Activated T-helper 1 cell treated with anti-CD3 and anti-CD28 coated beads, Interleukin-12 subunit alpha, Interleukin-12 subunit beta, Interleukin-2, Interleukin-4 antibody, amounts not matched to agents 30 ng/mL and 10 ng/mL and 1 ng/mL, durations not matched to agents 14 hours and 24 hours and 36 hours (primary cell): ENCODE data around the gene CDH4. TPM values are rescaled to one million over a fixed set of nuclear protein-coding genes. Genes with fewer than 3 reads are reported as not detected.

ENCODE experiments used
- DNase-seq: peaks from one replicate; pipeline ENCODE4 v3.0.0; 2021; ENCODE audit warnings: low spot score
- H3K27ac Mint-ChIP-seq: one replicate; pipeline ENCODE4 v1.8.0; 2021; ENCODE audit warnings: mild to moderate bottlenecking, mixed read lengths
- H3K27me3 Mint-ChIP-seq: one replicate; pipeline ENCODE4 v1.8.0; 2022; ENCODE audit warnings: mild to moderate bottlenecking, moderate library complexity, mixed read lengths; ENCODE audit not compliant: insufficient read depth
- H3K36me3 Mint-ChIP-seq: one replicate; pipeline ENCODE4 v1.8.0; 2021; ENCODE audit warnings: low read depth, mixed read lengths
- H3K4me1 Mint-ChIP-seq: one replicate; pipeline ENCODE4 v1.8.0; 2021; ENCODE audit warnings: low read depth, mixed read lengths
- H3K4me3 Mint-ChIP-seq: one replicate; pipeline ENCODE4 v1.8.0; 2021; ENCODE audit warnings: mild to moderate bottlenecking, moderate library complexity, mixed read lengths
- H3K9me3 Mint-ChIP-seq: one replicate; pipeline ENCODE4 v1.8.0; 2021; ENCODE audit warnings: mixed read lengths
- intact Hi-C: fragments of 100-400 bp; cut with micrococcal nuclease; formaldehyde crosslinking; loops from one replicate; pipeline ENCODE4 v1.15.1; 2024
- total RNA-seq: library from RNA; stranded (reverse); gene quantifications from 2 replicates; pipeline ENCODE4 v1.2.3, GENCODE V29; 2022

Gene CDH4
- total RNA-seq, 1 donor from 2014 or later, result not detected

- no peaks in the 10 kb centered on the region for H3K4me1 Mint-ChIP-seq
- H3K27me3 Mint-ChIP-seq, result no peaks in the 10 kb centered on the region
- intact Hi-C loops, result no loop called here
- H3K4me3 Mint-ChIP-seq, result no peak overlapping the region
- H3K9me3 Mint-ChIP-seq, result no peaks in the 10 kb centered on the region
- H3K36me3 Mint-ChIP-seq, result no peaks in the 10 kb centered on the region
- H3K27ac Mint-ChIP-seq, result no peak overlapping the region
- no peak for DNase-seq
These were observed 563.6 kb downstream of the CDH4 start for GRCh38 chr20:61815678-61816077.

GRCh38 chr20:61816606-61817460 is 564.8 kb downstream of the CDH4 start:
- no peak overlapping the region for H3K4me3 Mint-ChIP-seq
- no peak overlapping the region for H3K27ac Mint-ChIP-seq
- H3K4me1 Mint-ChIP-seq, result no peaks in the 10 kb centered on the region
- no peaks in the 10 kb centered on the region for H3K36me3 Mint-ChIP-seq
- intact Hi-C loops, result no loop called here
- no peaks in the 10 kb centered on the region for H3K27me3 Mint-ChIP-seq
- no peak for DNase-seq
- H3K9me3 Mint-ChIP-seq, result no peaks in the 10 kb centered on the region

- no peak for DNase-seq
- no peaks in the 10 kb centered on the region for H3K4me1 Mint-ChIP-seq
- no peaks in the 10 kb centered on the region for H3K36me3 Mint-ChIP-seq
- peaks cover 7% of the 10 kb centered on the region for H3K9me3 Mint-ChIP-seq
- no peak overlapping the region for H3K27ac Mint-ChIP-seq
- intact Hi-C loops, result no loop called here
- H3K27me3 Mint-ChIP-seq, result no peaks in the 10 kb centered on the region
- H3K4me3 Mint-ChIP-seq, result no peak overlapping the region
These were observed 565.5 kb downstream of the CDH4 start for GRCh38 chr20:61817575-61817974.

GRCh38 chr20:61818746-61819573 is 566.9 kb downstream of the CDH4 start:
- Mint-ChIP-seq H3K27me3 (no peaks in the 10 kb centered on the region), H3K9me3 (peaks cover 11% of the 10 kb centered on the region), H3K36me3 (no peaks in the 10 kb centered on the region), H3K27ac (no peak overlapping the region), H3K4me3 (no peak overlapping the region), H3K4me1 (no peaks in the 10 kb centered on the region)
- no peak for DNase-seq
- intact Hi-C loops, result no loop called here

- no peak overlapping the region for H3K27ac Mint-ChIP-seq
- intact Hi-C loops, result no loop called here
- no peaks in the 10 kb centered on the region for H3K27me3 Mint-ChIP-seq
- H3K36me3 Mint-ChIP-seq, result no peaks in the 10 kb centered on the region
- H3K4me3 Mint-ChIP-seq, result no peak overlapping the region
- H3K4me1 Mint-ChIP-seq, result no peaks in the 10 kb centered on the region
- peaks cover 11% of the 10 kb centered on the region for H3K9me3 Mint-ChIP-seq
- no peak for DNase-seq
These were observed 567.4 kb downstream of the CDH4 start for GRCh38 chr20:61819574-61819846.

GRCh38 chr20:61819921-61820825 is 568.1 kb downstream of the CDH4 start:
- H3K9me3 Mint-ChIP-seq, result peaks cover 11% of the 10 kb centered on the region
- no peak overlapping the region for H3K4me3 Mint-ChIP-seq
- intact Hi-C loops, result no loop called here
- H3K36me3 Mint-ChIP-seq, result no peaks in the 10 kb centered on the region
- no peak for DNase-seq
- no peaks in the 10 kb centered on the region for H3K4me1 Mint-ChIP-seq
- no peaks in the 10 kb centered on the region for H3K27me3 Mint-ChIP-seq
- no peak overlapping the region for H3K27ac Mint-ChIP-seq

GRCh38 chr20:61821735-61822134 is 569.7 kb downstream of the CDH4 start:
- no peaks in the 10 kb centered on the region for H3K36me3 Mint-ChIP-seq
- no peak for DNase-seq
- H3K9me3 Mint-ChIP-seq, result peaks cover 11% of the 10 kb centered on the region
- H3K4me3 Mint-ChIP-seq, result no peak overlapping the region
- no peak overlapping the region for H3K27ac Mint-ChIP-seq
- H3K27me3 Mint-ChIP-seq, result peaks cover 2% of the 10 kb centered on the region
- H3K4me1 Mint-ChIP-seq, result no peaks in the 10 kb centered on the region
- intact Hi-C loops, result no loop called here

GRCh38 chr20:61822396-61822795 is 570.3 kb downstream of the CDH4 start:
- no peak for DNase-seq
- Mint-ChIP-seq H3K27ac (no peak overlapping the region), H3K27me3 (peaks cover 2% of the 10 kb centered on the region), H3K9me3 (peaks cover 11% of the 10 kb centered on the region), H3K4me1 (no peaks in the 10 kb centered on the region), H3K36me3 (no peaks in the 10 kb centered on the region), H3K4me3 (no peak overlapping the region)
- intact Hi-C loops, result no loop called here

- Mint-ChIP-seq H3K9me3 (peaks cover 11% of the 10 kb centered on the region), H3K4me1 (no peaks in the 10 kb centered on the region), H3K4me3 (no peak overlapping the region)
These were observed 571.2 kb downstream of the CDH4 start for GRCh38 chr20:61823242-61823641.

GRCh38 chr20:61828891-61829290 is 576.8 kb downstream of the CDH4 start:
- intact Hi-C loops, result no loop called here
- Mint-ChIP-seq H3K27me3 (peaks cover 2% of the 10 kb centered on the region), H3K36me3 (no peaks in the 10 kb centered on the region), H3K4me3 (no peak overlapping the region), H3K4me1 (no peaks in the 10 kb centered on the region), H3K27ac (no peak overlapping the region), H3K9me3 (no peaks in the 10 kb centered on the region)
- no peak for DNase-seq

More at GRCh38 chr20:61823242-61823641, 571.2 kb downstream of the CDH4 start:
- Mint-ChIP-seq H3K36me3 (no peaks in the 10 kb centered on the region), H3K27me3 (peaks cover 2% of the 10 kb centered on the region), H3K27ac (no peak overlapping the region)
- intact Hi-C loops, result no loop called here
- DNase-seq, result no peak

- Mint-ChIP-seq H3K27me3 (peaks cover 2% of the 10 kb centered on the region), H3K9me3 (no peaks in the 10 kb centered on the region), H3K4me1 (no peaks in the 10 kb centered on the region), H3K4me3 (no peak overlapping the region), H3K36me3 (no peaks in the 10 kb centered on the region), H3K27ac (no peak overlapping the region)
- intact Hi-C loops, result no loop called here
- no peak for DNase-seq
These were observed 577.5 kb downstream of the CDH4 start for GRCh38 chr20:61829526-61829925.

GRCh38 chr20:61830241-61830930 is 578.3 kb downstream of the CDH4 start:
- no peak for DNase-seq
- H3K36me3 Mint-ChIP-seq, result no peaks in the 10 kb centered on the region
- no peaks in the 10 kb centered on the region for H3K9me3 Mint-ChIP-seq

More at GRCh38 chr20:61830241-61830930, 578.3 kb downstream of the CDH4 start:
- peaks cover 2% of the 10 kb centered on the region for H3K27me3 Mint-ChIP-seq
- intact Hi-C loops, result no loop called here
- no peak overlapping the region for H3K4me3 Mint-ChIP-seq
- H3K4me1 Mint-ChIP-seq, result no peaks in the 10 kb centered on the region
- H3K27ac Mint-ChIP-seq, result no peak overlapping the region
